NCI-H1105 (cell line): Measurements from ENCODE around the gene FAM117B.
"Not testable (repeated sequence)": the region's sequence is repeated elsewhere in the genome, so short reads cannot be mapped to it uniquely, and the experiment has no call there.

Experiments
- DNase-seq: peaks from one replicate; lab custom pipeline; 2025; lab: John Stamatoyannopoulos, UW

Gene FAM117B

DNA sequence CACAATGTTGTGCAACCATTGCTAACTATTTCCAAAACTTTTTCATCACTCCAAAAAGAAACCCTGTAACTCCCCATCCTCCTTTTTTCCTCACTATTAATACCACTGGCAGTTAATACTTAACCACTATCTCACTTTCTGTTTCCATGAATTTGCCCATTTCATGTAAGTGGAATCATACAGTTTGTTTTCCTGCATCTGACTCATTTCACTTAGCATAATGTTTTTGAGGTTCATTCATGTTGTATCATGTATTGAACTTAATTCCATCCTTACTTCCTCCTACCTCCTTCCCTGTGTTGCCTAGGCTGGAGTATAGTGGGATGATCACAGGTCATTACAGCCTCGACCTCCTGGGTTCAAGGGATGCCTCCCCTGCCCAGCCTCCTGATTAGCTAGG, 68.3 kb downstream of the FAM117B start:
- DNase-seq, result no peak

DNA sequence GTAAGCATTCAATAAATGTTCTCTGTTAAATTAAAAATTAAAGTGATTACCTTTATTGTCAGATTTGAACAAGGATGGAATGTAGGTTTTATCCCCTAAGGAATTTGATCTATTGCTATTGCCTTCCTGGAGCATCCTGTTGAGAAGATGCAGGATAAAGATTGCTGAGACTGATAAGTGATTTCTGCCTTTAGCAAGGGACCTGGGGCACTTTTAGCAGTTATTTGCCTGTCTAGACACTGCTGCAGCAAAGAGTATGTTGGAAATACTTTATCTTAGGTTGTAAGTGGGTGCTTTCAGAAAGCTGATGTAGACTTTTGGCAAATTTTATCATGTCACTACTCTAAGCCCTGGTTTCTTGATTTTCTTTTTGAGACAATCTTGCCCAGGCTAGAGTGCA, 69.5 kb downstream of the FAM117B start:
- no peak for DNase-seq

DNA sequence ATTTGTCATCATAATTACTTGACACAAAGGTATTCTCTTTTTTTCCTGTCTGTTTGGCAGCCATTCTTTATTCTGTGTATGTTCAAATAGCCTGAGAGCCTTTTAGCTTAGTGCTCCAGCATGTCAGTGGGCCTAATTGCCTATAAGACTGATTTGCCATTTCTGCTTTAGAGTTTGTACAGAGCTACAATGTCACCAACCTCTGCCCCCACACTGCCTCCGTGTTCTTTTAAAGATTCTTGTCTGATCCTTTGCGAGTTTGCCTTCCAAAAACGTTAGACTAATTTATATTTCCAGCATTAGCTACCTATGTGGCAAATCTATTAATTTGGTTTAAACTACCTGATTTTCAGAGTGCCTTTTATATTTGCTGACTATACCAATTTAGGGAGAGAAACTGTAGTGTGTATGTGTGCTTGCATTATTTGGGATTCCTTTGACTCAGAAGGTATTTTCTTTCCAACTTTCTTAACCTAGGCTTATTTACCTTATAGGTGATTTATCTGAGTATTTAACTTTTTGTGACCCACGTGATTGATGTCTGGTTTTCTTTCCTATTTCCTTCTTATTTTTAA, 70.8 kb downstream of the FAM117B start:
- no peak for DNase-seq

DNA sequence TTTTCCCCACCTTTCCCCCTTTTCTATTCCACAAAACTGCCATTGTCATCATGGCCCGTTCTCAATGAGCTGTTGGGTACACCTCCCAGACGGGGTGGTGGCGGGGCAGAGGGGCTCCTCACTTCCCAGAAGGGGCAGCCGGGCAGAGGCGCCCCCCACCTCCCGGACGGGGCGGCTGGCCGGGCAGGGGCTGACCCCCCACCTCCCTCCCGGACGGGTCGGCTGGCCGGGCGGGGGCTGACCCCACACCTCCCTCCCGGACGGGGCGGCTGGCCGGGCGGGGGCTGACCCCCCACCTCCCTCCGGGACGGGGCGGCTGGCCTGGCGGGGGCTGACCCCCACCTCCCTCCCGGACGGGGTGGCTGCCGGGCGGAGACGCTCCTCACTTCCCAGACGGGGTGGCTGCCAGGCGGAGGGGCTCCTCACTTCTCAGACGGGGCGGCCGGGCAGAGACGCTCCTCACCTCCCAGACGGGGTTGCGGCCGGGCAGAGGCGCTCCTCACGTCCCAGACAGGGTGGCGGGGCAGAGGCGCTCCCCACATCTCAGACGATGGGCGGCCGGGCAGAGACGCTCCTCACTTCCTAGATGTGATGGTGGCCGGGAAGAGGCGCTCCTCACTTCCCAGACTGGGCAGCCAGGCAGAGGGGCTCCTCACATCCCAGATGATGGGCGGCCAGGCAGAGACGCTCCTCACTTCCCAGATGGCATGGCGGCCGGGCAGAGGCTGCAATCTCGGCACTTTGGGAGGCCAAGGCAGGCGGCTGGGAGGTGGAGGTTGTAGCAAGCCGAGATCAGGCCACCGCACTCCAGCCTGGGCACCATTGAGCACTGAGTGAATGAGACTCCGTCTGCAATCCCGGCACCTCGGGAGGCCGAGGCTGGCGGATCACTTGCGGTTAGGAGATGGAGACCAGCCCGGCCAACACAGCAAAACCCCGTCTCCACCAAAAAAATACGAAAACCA, 80.5 kb downstream of the FAM117B start:
- not testable (repeated sequence) for DNase-seq

DNA sequence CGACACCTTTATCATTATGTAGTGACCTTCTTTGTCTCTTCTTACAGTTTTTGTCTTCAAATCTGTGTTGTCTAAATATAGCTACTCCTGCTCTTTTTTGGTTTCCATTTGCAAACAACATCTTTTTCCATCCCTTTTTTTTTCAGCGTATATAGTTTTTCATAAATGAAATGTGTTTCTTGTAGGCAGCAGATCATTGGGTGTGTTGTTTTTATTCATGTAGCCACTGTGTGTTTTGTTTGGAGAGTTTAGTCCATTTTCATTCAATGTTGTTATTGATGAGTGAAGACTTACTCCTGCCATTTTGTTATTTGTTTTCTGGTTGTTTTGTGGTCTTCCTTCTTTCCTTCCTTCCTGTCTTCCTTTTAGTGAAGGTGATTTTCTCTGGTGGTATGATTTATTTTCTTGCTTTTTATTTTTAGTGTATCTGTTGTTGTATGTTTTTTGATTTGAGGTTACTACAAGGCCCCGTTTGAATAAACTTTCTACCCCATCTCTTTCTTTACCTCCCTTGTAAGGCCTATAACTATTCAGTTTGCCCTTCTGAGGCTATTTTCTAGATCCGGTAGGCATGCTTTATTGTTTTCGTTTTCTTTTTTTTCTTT, 81.4 kb downstream of the FAM117B start:
- DNase-seq, result no peak

DNA sequence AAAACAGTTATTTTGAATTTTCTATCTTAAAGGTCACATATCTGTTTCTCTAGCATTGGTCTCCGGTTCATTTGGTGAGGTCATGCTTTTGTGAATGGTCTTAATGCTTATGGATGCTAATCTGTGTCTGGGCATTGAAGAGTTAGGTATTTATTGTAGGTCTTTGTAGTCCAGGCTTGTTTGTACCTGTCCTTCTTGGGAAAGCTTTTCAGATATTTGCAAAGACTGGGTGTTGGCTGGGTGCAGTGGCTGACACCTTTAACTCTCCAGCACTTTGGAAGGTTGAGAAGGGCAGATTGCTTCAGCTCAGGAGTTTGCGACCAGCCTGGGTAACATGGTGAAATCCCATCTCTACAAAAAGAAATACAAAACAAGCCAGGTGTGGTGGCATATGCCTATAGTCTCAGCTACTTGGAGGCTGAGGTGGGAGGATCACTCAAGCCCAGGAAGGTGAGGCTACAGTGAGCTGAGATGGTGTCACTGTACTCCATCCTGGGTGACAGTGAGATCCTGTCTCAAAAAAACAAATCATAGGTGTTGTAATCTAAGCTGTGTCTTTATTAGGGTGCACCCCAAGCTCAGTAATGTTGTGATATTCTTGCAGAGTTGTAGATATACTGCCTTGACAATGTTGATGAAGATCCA, 82.3 kb downstream of the FAM117B start:
- DNase-seq, result no peak

DNA sequence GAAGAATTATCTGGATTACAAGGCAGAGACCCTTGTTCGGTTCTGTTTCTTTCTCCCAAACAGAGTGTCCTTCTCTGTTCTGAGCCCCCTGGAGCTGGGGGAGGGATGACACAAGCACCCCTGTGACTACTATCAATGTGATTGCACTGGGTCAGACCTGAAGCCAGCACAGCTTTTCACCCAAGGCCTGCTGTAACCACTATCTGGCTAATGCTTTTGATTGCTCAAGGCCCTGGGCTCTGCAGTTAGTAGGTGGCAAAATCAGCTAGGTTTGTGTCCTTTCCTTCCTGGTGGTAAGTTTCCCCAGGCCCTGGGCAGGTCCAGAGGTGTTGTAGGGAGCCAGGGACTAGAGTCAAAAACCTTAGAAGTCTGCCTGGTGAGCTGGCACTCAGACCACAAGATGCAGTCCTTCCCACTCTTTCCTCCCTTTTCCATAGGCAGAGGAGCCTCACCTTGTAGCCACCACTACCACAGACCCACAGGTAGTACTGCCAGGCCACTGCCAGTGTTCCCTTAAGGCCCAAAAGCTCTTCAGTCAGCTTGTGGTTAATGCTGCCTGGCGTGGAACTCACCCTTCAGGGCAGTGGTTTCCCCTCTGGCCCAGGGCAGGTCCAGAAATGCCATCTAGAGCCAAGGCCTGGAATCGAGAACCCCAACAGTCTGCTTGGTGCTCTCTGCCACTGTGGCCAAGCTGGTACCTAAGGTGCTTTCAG, 83.0 kb downstream of the FAM117B start:
- no peak for DNase-seq

DNA sequence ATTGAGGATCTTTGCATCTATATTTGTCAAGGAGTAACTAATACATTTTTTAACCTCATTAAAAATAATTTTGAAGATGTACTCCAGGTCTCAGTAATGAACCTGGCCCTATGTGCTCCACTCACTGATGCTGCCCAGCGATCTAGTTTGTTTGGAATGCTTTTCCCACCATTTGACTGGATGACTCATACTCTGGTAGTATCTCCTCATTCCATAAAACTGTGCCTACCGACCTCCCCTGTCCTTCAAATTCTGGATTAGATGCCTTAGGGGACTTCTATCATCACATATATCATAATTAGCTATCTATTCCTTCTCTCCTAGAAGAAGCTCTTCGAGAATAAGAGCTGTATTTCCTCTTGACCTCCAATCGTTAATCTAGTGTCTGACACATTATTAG, 83.8 kb downstream of the FAM117B start:
- no peak for DNase-seq

DNA sequence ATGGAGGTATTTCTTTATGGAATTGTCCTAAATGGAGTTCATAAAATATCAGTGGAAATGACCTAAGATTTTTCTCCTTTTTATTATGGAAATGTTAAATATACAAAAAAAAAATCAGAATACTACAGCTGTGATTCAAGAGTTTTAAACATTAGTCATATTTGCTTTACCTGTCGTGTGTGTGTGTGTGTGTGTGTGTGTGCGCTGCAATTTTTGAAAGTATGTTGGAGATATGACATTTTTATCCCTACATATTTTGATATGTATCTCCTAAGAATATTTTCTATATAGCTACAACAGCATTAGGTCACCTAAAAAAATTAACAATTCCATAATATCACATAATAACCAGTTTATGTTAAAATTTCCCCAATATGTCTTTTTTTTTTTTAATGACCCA, 85.5 kb downstream of the FAM117B start:
- DNase-seq, result no peak

DNA sequence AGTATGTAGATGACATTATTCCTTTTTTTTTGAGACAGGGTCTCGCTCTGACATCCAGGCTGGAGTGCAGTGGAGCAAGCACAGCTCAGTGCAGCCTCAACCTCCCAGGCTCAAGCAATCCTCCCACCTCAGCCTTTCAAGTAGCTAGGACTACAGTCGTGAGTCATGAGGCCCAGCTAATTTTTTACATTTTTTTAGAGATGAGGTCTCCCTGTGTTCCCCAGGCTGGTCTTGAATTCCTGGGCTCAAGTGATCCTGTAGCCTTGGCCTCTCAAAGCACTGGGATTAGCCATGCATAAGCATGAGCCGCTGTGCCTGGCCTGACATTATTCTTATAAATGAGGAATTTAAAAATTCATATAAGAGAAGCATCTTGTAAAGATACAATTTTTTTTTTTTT, 86.9 kb downstream of the FAM117B start:
- DNase-seq, result no peak

DNA sequence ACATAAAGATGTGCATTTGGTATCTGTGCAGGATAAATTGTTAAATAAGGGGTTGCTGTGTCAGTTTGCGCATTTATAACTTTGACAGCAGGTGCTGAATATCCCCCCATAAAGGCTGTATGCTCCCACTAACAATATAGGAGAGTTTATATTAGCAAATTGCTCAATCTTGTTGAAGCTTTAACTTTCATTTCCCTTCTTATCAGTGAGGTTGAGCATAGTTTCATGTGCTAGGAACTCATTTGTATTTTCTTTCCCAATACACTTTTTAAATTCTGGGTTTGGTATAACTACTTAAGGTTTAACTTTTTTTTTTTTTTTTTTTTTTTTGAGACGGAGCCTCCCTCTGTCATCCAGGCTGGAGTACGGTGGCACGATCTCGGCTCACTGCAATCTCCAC, 89.0 kb downstream of the FAM117B start:
- no peak for DNase-seq

DNA sequence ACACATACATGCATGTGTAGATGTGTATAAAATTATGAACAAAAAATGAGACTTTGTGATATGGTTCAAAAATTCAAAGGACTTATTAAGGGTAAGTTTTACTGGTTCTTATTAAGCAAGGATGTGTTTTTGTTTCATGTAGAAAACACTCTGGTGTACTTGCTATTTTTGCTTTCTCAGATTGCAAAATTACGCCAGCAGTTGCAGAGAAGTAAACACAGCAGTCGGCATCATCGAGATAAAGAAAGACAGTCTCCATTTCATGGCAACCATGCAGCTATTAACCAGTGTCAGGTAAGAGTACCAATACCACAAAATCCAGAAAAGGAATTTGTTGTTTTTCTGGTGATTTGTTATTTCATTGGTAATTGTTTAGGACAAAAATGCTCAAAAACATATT, 91.3 kb downstream of the FAM117B start:
- no peak for DNase-seq

DNA sequence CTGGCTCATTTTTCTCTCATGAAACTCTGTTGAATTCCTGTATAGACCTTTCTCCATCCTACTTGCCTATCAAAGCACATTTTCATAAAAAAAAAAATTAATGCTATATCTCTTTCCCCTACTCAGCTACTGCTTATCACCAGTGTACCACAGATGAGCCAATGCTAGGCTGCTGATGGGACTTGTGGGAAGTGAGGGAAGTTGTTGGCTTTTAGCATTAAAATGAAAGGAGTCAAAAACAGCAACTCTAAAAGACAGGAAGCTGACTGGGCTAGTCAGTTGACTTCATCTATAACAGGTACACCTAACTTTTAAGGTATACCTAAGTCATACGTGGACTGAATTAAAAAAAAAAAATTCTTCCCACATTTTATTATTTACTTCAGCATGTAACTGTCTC, 102.1 kb downstream of the FAM117B start:
- DNase-seq, result no peak

DNA sequence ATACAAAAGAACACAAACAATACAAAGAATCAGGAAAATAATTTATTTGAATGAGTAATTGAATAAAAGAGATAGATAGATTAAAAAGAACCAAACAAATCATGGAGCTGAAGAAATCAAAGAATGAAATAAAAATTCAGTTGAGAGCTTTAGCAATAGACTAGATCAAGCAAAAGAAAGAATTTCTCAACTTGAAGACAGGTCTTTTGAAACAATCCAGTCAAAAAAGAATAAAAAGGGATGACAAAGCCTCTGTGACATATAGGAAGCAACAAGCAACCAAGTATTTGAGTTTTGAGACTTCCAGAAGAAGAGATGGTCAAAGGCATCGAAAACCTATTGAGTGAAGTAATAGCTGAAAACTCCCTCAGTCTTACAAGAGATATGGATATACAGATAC, 108.8 kb downstream of the FAM117B start:
- no peak for DNase-seq

DNA sequence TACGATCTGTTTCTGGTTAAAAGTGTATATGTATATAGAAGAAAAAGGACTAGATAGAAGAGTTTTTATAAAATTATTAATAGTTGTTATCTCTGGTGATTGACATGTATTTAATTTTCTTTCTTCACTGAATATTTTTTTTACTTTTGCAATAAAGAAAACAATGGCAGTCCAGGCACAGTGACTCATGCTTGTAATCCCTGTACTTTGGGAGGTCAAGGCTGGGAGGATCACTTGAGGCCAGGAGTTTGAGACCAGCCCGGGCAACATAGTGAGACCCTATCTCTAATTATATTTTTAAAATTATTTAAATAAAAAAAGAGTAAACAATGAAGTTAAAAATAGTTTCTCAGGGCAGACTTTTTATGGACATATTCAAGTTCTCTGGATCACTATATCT, 114.7 kb downstream of the FAM117B start:
- DNase-seq, result no peak

DNA sequence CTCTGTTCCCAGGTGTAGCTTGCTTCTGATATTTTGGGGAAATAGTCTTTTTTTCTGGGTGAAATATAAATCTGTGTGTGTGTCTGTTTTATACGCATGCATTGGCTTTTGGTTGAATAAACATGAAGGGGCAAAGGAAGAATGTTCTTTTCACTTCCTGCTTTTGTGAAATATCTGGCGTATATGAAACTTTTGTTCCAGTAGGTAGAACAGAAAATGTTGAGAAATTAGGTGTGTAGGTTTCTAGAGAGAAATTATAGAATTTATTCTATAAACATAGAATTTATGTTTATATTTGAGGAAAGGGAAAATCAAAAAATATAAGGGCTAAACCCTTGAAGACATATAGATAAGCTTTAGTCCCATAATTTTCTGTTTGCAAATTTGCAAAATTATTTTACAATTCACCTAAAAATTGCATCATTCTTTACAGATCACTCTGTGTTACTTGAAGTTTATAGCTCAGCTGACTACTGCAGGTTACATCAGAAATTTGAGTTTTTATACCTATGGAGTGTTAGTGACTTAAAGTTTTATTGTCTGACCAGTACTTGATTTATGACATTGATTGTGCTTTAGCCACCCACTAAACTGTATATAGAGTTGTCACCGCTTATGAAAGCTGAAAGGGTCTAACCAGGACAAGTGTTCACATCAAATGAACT, 116.1 kb downstream of the FAM117B start:
- no peak for DNase-seq

DNA sequence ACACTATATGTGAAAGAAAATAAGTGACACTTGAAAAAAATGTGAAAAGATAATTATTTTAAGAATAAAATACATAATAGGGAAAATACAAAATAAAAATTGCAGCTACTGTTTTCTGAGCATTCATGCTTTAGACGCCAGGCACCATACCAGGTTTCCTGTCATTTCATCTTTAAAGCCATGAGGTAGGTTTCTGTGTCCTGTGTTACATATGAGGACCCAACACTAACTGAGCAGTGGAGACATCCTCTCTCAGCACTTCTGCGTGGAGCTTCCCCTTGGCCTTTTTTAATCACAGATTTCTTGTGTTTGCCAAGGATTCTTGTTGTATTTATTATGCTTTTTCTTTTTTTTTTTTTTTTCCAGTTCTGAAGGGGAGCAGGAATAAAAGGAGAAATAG, 117.3 kb downstream of the FAM117B start:
- DNase-seq, result no peak

DNA sequence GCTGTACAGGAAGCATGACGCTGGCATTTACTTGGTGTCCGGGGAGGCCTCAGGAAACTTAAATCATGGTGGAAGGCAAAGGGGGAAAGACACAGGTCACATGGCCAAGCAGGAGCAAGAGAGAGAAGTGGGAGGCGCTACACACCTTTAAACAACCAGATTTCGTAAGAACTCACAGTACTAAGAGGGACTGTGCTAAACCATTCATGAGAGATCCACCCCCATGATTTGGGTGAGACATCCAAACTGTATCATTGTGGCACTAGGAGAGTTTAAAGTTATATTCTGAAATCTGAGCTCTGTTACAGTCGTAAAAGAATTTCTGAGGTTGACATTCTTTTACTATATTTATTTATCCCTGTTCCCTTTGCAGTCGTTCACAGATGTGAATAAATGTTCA, 120.2 kb downstream of the FAM117B start:
- no peak for DNase-seq

DNA sequence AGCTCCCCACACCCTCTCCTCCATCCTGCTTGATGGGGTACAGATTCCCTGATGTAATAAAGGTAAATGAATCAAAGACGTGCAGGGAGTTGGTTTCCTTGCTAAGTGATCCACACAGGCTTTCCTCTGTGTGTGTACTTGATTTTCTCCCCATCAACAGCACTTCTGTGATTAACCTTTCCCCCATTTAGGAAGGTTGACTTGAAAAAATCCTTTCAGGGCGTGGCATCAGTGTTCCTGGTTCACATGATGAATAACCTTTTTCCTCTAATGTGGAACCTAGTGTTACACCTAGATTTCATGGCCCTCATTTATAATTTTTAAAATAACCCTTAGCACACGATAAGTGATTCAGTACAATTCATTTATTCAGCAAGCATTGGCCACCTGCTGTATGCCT, 121.8 kb downstream of the FAM117B start:
- no peak for DNase-seq

DNA sequence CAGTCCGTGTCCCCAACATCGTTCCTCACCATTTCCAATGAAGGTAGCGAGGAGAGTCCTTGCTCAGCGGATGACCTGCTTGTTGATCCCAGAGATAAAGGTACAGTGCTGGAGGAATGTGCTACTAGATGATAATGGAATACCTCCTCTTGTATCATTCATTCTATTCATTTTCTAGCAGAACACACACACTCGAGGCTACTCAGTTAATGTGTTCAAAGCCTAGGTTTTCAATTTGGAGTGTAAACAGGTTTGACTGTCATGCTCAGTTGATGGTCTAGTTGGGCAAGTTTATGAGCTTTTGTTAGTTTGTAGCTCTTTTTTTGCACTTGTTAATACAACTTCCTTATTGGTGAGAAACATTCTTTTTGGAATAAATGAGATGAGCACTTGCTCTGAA, 122.6 kb downstream of the FAM117B start:
- no peak for DNase-seq

DNA sequence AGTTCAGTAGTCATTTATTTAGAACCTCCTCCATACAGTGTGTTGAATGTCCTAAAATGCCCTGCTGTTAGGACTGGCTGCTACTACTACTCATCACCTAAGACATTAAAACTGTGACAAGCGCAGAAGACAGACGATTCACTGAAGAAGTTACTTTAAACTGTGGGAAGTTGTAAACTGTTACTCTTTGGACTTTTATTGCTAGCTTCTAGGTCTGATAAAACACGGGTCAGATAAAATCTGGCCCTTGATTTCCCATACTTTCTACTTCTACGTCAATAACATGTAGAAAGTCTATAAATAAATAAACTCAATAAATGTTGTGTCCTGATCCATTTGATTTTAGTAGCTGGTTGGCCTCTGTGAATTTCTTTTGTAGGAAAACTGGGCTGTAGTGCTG, 123.4 kb downstream of the FAM117B start:
- no peak for DNase-seq

DNA sequence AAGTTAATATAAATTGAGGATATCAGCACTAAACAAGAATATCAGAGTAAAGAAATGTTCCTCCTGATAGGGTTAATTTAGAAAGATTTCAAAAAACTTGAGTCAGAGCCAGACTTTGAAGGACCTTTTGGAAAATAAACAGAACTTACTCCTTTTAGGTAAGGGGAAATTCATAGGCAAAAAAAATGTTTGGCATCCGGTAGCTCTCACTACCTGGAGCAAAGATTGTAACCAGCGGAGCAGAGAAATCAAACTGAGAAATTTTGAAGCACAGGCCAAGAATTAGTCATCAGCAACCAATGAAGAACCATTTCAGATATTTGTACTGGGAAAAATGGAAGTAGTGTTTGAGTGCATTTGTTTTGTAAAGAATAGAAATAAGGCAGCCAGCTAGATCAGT, 123.8 kb downstream of the FAM117B start:
- no peak for DNase-seq
